Measurements from ENCODE around the gene PPP1R11. TPM values are rescaled to one million over a fixed set of nuclear protein-coding genes. Genes with fewer than 3 reads are reported as not detected.

Gene PPP1R11
- total and polyA plus RNA-seq, 2 of the 4 experiments (the other 2 are of a cell fraction) = 15.6 to 46.0 TPM

DNA sequence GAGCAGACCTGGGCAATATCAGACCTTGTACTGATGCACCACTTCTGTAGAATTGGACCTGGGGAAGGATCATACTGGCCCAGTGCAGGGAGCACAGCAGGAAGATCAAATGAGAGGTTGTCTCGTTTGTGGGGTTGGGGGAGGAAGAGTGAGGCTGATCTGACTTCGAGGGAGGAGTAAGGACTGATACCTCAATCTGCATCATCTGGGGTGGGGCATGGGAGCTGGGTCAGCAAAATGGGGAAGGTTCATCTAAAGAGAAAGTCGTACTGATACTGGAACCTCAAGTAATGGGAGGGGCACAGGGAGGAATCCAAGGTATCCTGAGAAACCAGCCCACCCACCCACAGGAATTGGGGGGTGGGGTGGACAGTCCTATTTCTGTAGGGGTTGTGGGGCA lies 4.9 kb downstream of the PPP1R11 start:
- Histone ChIP-seq H3K9ac (ENCODE audit: low read depth, low read length) (no peak overlapping the region), H3K23ac (ENCODE audit: low read depth, low read length) (0 out of 2 replicates have a peak overlapping the region, but pooled peaks have one; percentile 24), H2BK5ac (ENCODE audit: low read depth, low read length, poor library complexity, severe bottlenecking) (no peak overlapping the region), H4K91ac (ENCODE audit: insufficient read depth, low read depth, low read length) (no peak overlapping the region), H2AK5ac (ENCODE audit: low read depth, low read length) (no peak overlapping the region), H2AK9ac (replicated peaks; ENCODE audit: low read depth, low read length, poor library complexity) (no peak overlapping the region), H3K27me3 (ENCODE audit: control insufficient read depth, insufficient read depth, low read length) (peaks cover 59% of the 10 kb centered on the region), H4K20me1 (ENCODE audit: insufficient read depth, low read length) (no peaks in the 10 kb centered on the region), H2AFZ (replicated peaks; ENCODE audit: low read length, poor library complexity) (peak overlapping the region; percentile 68), H3K56ac (ENCODE audit: extremely low read depth, insufficient read depth, low read length) (no peak overlapping the region), H3K4ac (ENCODE audit: low read depth, low read length) (no peak overlapping the region), H3K4me2 (ENCODE audit: low read depth, low read length) (no peak overlapping the region; the same call in 1 of the 2 replicates), H3K79me1 (ENCODE audit: low read depth in 1 of 2, low read length in 2 of 2) (peaks cover 6 to 17% of the 10 kb centered on the region in 2 experiments), H4K8ac (ENCODE audit: low read depth in 2 of 2, low read length in 2 of 2) (no peak overlapping the region), H3K4me1 (ENCODE audit: control insufficient read depth, insufficient read depth, low read length) (peaks cover 3% of the 10 kb centered on the region; the same call in 1 of the 2 replicates), H4K5ac (ENCODE audit: low read depth, low read length) (no peak overlapping the region), H3K14ac (replicated peaks; ENCODE audit: low read depth, low read length) (no peak overlapping the region), H3K36me3 (ENCODE audit: control insufficient read depth, insufficient read depth, low read length) (peaks cover 8% of the 10 kb centered on the region; the same call in 1 of the 2 replicates), H3K9me3 (ENCODE audit: control insufficient read depth, insufficient read depth, low read length) (no peaks in the 10 kb centered on the region), H3K27ac (ENCODE audit: insufficient read depth, low read length) (no peak overlapping the region), H3K9me1 (ENCODE audit: insufficient read depth, low read length) (peaks cover 3% of the 10 kb centered on the region; the same call in 1 of the 2 replicates), H3K4me3 (ENCODE audit: insufficient read depth, low read depth, low read length) (no peak overlapping the region), H2BK15ac (ENCODE audit: low read depth, low read length) (no peak overlapping the region), H3K18ac (ENCODE audit: low read depth, low read length) (no peak overlapping the region), H2BK20ac (ENCODE audit: low read depth, low read length) (no peak overlapping the region), H2BK120ac (ENCODE audit: low read depth, low read length) (no peak overlapping the region)
- 60% methylated on average over 2 of the region's 3 CpGs; no CpG with 5 or more reads in 1 of the 2 experiments for WGBS, 2 experiments (ENCODE audit: extremely low coverage in 2 of 2, insufficient read length in 1 of 2)
- POLR2A ChIA-PET (ENCODE audit: unreplicated experiment) = no interaction called here
- no TSS peak for BruUV-seq (replicated peaks)
- TF ChIP-seq CHD1 (IDR thresholded peaks at IDR 0.05; ENCODE audit: low read depth, low read length) (no peak), NFE2L2 (IDR thresholded peaks at IDR 0.05; ENCODE audit: low read depth, low read length) (no peak), RFX5 (IDR thresholded peaks at IDR 0.05; ENCODE audit: low read depth, low read length) (no peak), SMC3 (IDR thresholded peaks at IDR 0.05; ENCODE audit: low read depth, low read length) (no peak), CTCF (conservative IDR thresholded peaks at IDR 0.05; ENCODE audit: low read depth, low read length) (no peak), RCOR1 (IDR thresholded peaks at IDR 0.05; ENCODE audit: insufficient replicate concordance, low read length) (no peak), BHLHE40 (IDR thresholded peaks at IDR 0.05; ENCODE audit: low read depth, low read length) (no peak), MAFK (IDR thresholded peaks at IDR 0.05; ENCODE audit: low read depth, low read length) (no peak), RAD21 (IDR thresholded peaks at IDR 0.05; ENCODE audit: low read length) (no peak), USF2 (IDR thresholded peaks at IDR 0.05; ENCODE audit: low read depth, low read length) (no peak), MAZ (IDR thresholded peaks at IDR 0.05; ENCODE audit: borderline replicate concordance, low read depth, low read length) (no peak)
- intact Hi-C loops (cut with micrococcal nuclease) = no loop called here
- dilution Hi-C loops (cut with HindIII; ENCODE audit: low sequenced_read_pairs, unreplicated experiment) = no loop called here
- ATAC-seq (ENCODE audit: low read depth) (no peak), DNase-seq (no peak)
- CTCF ChIA-PET = no interaction called here
- in situ Hi-C loops (cut with MboI; ENCODE audit: low sequenced_read_pairs) = no loop called here

Data from IMR-90 (cell line).